Effector memory CD4-positive, alpha-beta T cell (primary cell): ENCODE results near the gene RASL11B.

Experiments
- DNase-seq, 3 donors: peaks; one replicate each; pipeline ENCODE4 v3.0.0-alpha.2; 2020
- H3K27ac ChIP-seq: 2 replicates; pipeline ENCODE4 v1.7.0; 2013; ENCODE audit warnings: mild to moderate bottlenecking, low read length, moderate library complexity; ENCODE audit not compliant: insufficient read depth, poor library complexity, severe bottlenecking
- H3K27me3 ChIP-seq: replicated peaks from 2 replicates; pipeline ENCODE4 v1.7.0; 2013; ENCODE audit warnings: mild to moderate bottlenecking, low read length; ENCODE audit not compliant: insufficient read depth, control insufficient read depth, poor library complexity, severe bottlenecking
- H3K36me3 ChIP-seq: 2 replicates; pipeline ENCODE4 v1.7.0; 2013; ENCODE audit warnings: mild to moderate bottlenecking, low read length, moderate library complexity; ENCODE audit not compliant: control insufficient read depth, insufficient read depth
- H3K4me1 ChIP-seq: 2 replicates; pipeline ENCODE4 v1.7.0; 2013; ENCODE audit warnings: low read length, mild to moderate bottlenecking; ENCODE audit not compliant: control insufficient read depth, insufficient read depth, poor library complexity, severe bottlenecking
- H3K4me3 ChIP-seq: 2 replicates; pipeline ENCODE4 v1.7.0; 2013; ENCODE audit warnings: low read length, low read depth, mild to moderate bottlenecking; ENCODE audit not compliant: insufficient read depth, poor library complexity, severe bottlenecking
- H3K9me3 ChIP-seq: 2 replicates; pipeline ENCODE4 v1.7.0; 2013; ENCODE audit warnings: mild to moderate bottlenecking, low read length, moderate library complexity; ENCODE audit not compliant: control insufficient read depth

Gene RASL11B

GRCh38 chr4:52907510-52907909 is 45.4 kb downstream of the RASL11B start:
- H3K27me3 ChIP-seq, result no peaks in the 10 kb centered on the region
- H3K4me1 ChIP-seq, result no peaks in the 10 kb centered on the region
- no peak for DNase-seq
- H3K27ac ChIP-seq, result no peak overlapping the region
- no peaks in the 10 kb centered on the region for H3K36me3 ChIP-seq
- H3K4me3 ChIP-seq, result no peak overlapping the region
- no peaks in the 10 kb centered on the region for H3K9me3 ChIP-seq

GRCh38 chr4:52910115-52910514 is 48.0 kb downstream of the RASL11B start:
- H3K4me1 ChIP-seq, result no peaks in the 10 kb centered on the region
- no peaks in the 10 kb centered on the region for H3K36me3 ChIP-seq
- H3K27me3 ChIP-seq, result no peaks in the 10 kb centered on the region
- no peak overlapping the region for H3K4me3 ChIP-seq
- no peak for DNase-seq
- no peaks in the 10 kb centered on the region for H3K9me3 ChIP-seq
- no peak overlapping the region for H3K27ac ChIP-seq

GRCh38 chr4:52911684-52912294 is 49.7 kb downstream of the RASL11B start:
- Histone ChIP-seq H3K27ac (no peak overlapping the region), H3K9me3 (no peaks in the 10 kb centered on the region), H3K27me3 (no peaks in the 10 kb centered on the region), H3K4me3 (no peak overlapping the region), H3K36me3 (no peaks in the 10 kb centered on the region), H3K4me1 (no peaks in the 10 kb centered on the region)
- peak; percentile 4 to 38 (median 22) for DNase-seq

GRCh38 chr4:52912608-52913007 is 50.5 kb downstream of the RASL11B start:
- DNase-seq, result no peak
- no peak overlapping the region for H3K4me3 ChIP-seq

GRCh38 chr4:52914051-52914605 is 52.0 kb downstream of the RASL11B start:
- no peak for DNase-seq
- no peak overlapping the region for H3K27ac ChIP-seq
- H3K4me1 ChIP-seq, result no peaks in the 10 kb centered on the region
- no peaks in the 10 kb centered on the region for H3K36me3 ChIP-seq
- no peak overlapping the region for H3K4me3 ChIP-seq
- no peaks in the 10 kb centered on the region for H3K9me3 ChIP-seq
- H3K27me3 ChIP-seq, result no peaks in the 10 kb centered on the region

More at GRCh38 chr4:52912608-52913007, 50.5 kb downstream of the RASL11B start:
- H3K27me3 ChIP-seq, result no peaks in the 10 kb centered on the region
- no peak overlapping the region for H3K27ac ChIP-seq
- no peaks in the 10 kb centered on the region for H3K36me3 ChIP-seq
- no peaks in the 10 kb centered on the region for H3K9me3 ChIP-seq
- H3K4me1 ChIP-seq, result no peaks in the 10 kb centered on the region

- Histone ChIP-seq H3K4me1 (no peaks in the 10 kb centered on the region), H3K27me3 (no peaks in the 10 kb centered on the region), H3K27ac (no peak overlapping the region), H3K4me3 (no peak overlapping the region), H3K9me3 (no peaks in the 10 kb centered on the region), H3K36me3 (no peaks in the 10 kb centered on the region)
- no peak for DNase-seq
Measured at GRCh38 chr4:52915191-52915590, 53.1 kb downstream of the RASL11B start.

- H3K4me1 ChIP-seq, result no peaks in the 10 kb centered on the region
- H3K36me3 ChIP-seq, result no peaks in the 10 kb centered on the region
- no peak overlapping the region for H3K4me3 ChIP-seq
- no peak overlapping the region for H3K27ac ChIP-seq
- no peaks in the 10 kb centered on the region for H3K27me3 ChIP-seq
- no peaks in the 10 kb centered on the region for H3K9me3 ChIP-seq
- no peak for DNase-seq
Measured at GRCh38 chr4:52915730-52916300, 53.7 kb downstream of the RASL11B start.
